HepG2 (cell line): ENCODE data around the gene DLL3. TPM values are rescaled to one million over a fixed set of nuclear protein-coding genes. Genes with fewer than 3 reads are reported as not detected.

Experiments
- ATAC-seq: fragments of 200-7000 bp; cut with Tn5 transposase; 3 replicates; pipeline ENCODE4 v1.9.1; 2020; ENCODE audit warnings: mild to moderate bottlenecking, moderate library complexity
- BruUV-seq: library from RNA; stranded (reverse); fragments of 400-500 nt; replicated peaks from 2 replicates; lab custom pipeline; 2021; lab: Mats Ljungman, UMichigan
- CTCF ChIA-PET: fragments of 300-600 bp; formaldehyde crosslinking; extraction: SDS; loops from one replicate; lab custom pipeline; 2021; ENCODE audit warnings: low total read pairs, inconsistent platforms, low intra/inter-chr PET ratio; lab: Yijun Ruan, JAX
- POLR2A ChIA-PET: fragments of 350-600 bp; sonication (Branson Sonifier 250); formaldehyde crosslinking; loops from one replicate; lab custom pipeline; 2020; ENCODE audit warnings: antibody characterized with exemption, inconsistent platforms; lab: Yijun Ruan, JAX
- DNase-seq: peaks from one replicate; pipeline ENCODE4 v3.0.0-alpha.2; 2015; ENCODE audit warnings: low spot score
- FAIRE-seq: peaks from 3 replicates; lab custom pipeline; 2011; peaks lifted over from hg19 to GRCh38; lab: Jason Lieb, UNC
- H2AFZ ChIP-seq: one replicate; pipeline ENCODE4 v1.6.1; 2011; ENCODE audit warnings: low read length, inconsistent platforms
- H3K27ac ChIP-seq: fragments of 300-600 bp; 3 replicates; pipeline ENCODE4 v1.8.0; 2011; ENCODE audit warnings: mixed run types, mild to moderate bottlenecking, mixed read lengths, low read length, inconsistent platforms; ENCODE audit not compliant: insufficient read depth; ENCODE audit errors: extremely low read length
- H3K27me3 ChIP-seq, 2 experiments: fragments of 200-600 bp in 1 of 2; 2 replicates in 1 of 2; 3 replicates in 1 of 2; pipeline versions ENCODE4 v1.6.0 to v1.8.0; 2011; ENCODE audit warnings: low read length in 2 of 2, mild to moderate bottlenecking in 2 of 2, moderate library complexity in 2 of 2, inconsistent platforms in 1 of 2; ENCODE audit not compliant: insufficient read depth in 2 of 2, control insufficient read depth in 1 of 2
- H3K36me3 ChIP-seq, 2 experiments: fragments of 200-600 bp in 1 of 2; replicated peaks in 1 of 2; 2 replicates in 1 of 2; 3 replicates in 1 of 2; pipeline versions ENCODE4 v1.5.1 to v1.8.0; 2011; ENCODE audit warnings: low read length in 2 of 2, inconsistent platforms in 1 of 2; ENCODE audit not compliant: insufficient read depth in 2 of 2, control insufficient read depth in 1 of 2
- H3K4me1 ChIP-seq: 2 replicates; pipeline ENCODE4 v1.5.1; 2012; ENCODE audit warnings: low read length, inconsistent platforms; ENCODE audit not compliant: insufficient read depth
- H3K4me2 ChIP-seq: 2 replicates; pipeline ENCODE4 v1.6.0; 2011; ENCODE audit warnings: low read depth, low read length, inconsistent platforms
- H3K4me3 ChIP-seq, 3 experiments: fragments of 200-600 bp in 1 of 3; sonication (generic), shearing (Covaris generic) in 1 of 3; replicated peaks in 1 of 3; 2 replicates each; pipeline ENCODE4 v1.5.1; 2011 to 2016; ENCODE audit warnings: low read length in 3 of 3, inconsistent platforms in 2 of 3, low read depth in 2 of 3, mild to moderate bottlenecking in 2 of 3, control low read depth in 1 of 3, mixed read lengths in 1 of 3; ENCODE audit not compliant: insufficient read depth in 1 of 3
- H3K79me2 ChIP-seq: one replicate; pipeline ENCODE4 v1.6.1; 2011; ENCODE audit warnings: low read length, inconsistent platforms; ENCODE audit not compliant: insufficient read depth
- H3K9ac ChIP-seq: 2 replicates; pipeline ENCODE4 v1.6.0; 2011; ENCODE audit warnings: mild to moderate bottlenecking, low read depth, low read length, inconsistent platforms; ENCODE audit not compliant: insufficient read depth
- H3K9me3 ChIP-seq: 2 replicates; pipeline ENCODE4 v1.5.1; 2012; ENCODE audit warnings: mild to moderate bottlenecking, low read length
- H4K20me1 ChIP-seq: 2 replicates; pipeline ENCODE4 v1.6.0; 2011; ENCODE audit warnings: inconsistent platforms, mild to moderate bottlenecking, low read length, moderate library complexity; ENCODE audit not compliant: insufficient read depth
- NFE2 ChIP-seq: sonication (generic); formaldehyde crosslinking; IDR thresholded peaks from 2 replicates; pipeline ENCODE4 v1.4.0; 2020; ENCODE audit warnings: missing genetic modification reagents
- RAD51 ChIP-seq: fragments of 450-650 bp; IDR thresholded peaks from 2 replicates; pipeline ENCODE4 v1.6.1; 2016; ENCODE audit warnings: borderline replicate concordance
- SKI ChIP-seq: fragments of 450-650 bp; IDR thresholded peaks from one replicate; pipeline ENCODE4 v1.6.1; 2018; ENCODE audit warnings: mild to moderate bottlenecking; ENCODE audit not compliant: partially characterized antibody
- SRSF1 ChIP-seq: fragments of 200-400 bp; formaldehyde crosslinking; optimal IDR thresholded peaks from 2 replicates; pipeline ENCODE3; 2017; ENCODE audit warnings: mild to moderate bottlenecking, low read depth, low read length, moderate library complexity
- ZNF564 ChIP-seq: sonication (generic); formaldehyde crosslinking; IDR thresholded peaks from 2 replicates; pipeline ENCODE4 v1.8.1; 2023; ENCODE audit warnings: mild to moderate bottlenecking, missing genetic modification reagents
- WGBS: methylation state at CpG from one replicate; pipeline ENCODE4 v1.1.6; 2017; ENCODE audit warnings: low lambda C conversion rate; 5-methylcytosine and 5-hydroxymethylcytosine counted together
- in situ Hi-C: cut with HindIII; loops from 2 replicates; pipeline ENCODE4 v1.10.0; 2017; ENCODE audit warnings: low pct_unique_long_range_greater_than_20kb; ENCODE audit not compliant: extremely low pct_ligation_motif_present
- intact Hi-C: fragments of 100-400 bp; cut with micrococcal nuclease; formaldehyde crosslinking; loops from one replicate; pipeline ENCODE4 v1.10.0; 2022; ENCODE audit not compliant: unreplicated experiment
- polyA plus RNA-seq, 8 experiments: library from polyadenylated mRNA; depleted of rRNA in 3 of 8; stranded (reverse) in 7 of 8; unstranded in 1 of 8; fragments of >200 nt; fragmentation: Illumina TruSeq in 4 of 8; extraction: Trizol in 4 of 8; gene quantifications; 2 replicates each; pipeline versions ENCODE4 v1.2.1 to v1.2.3, GENCODE V29; 2011 to 2016; ENCODE audit warnings: low read depth in 4 of 8, missing spikeins in 1 of 8, mixed read lengths in 1 of 8; ENCODE audit not compliant: insufficient read depth in 1 of 8
- total RNA-seq, 5 experiments: library from RNA; depleted of rRNA; stranded (reverse); fragments of >200 nt; fragmentation: Illumina TruSeq; extraction: Trizol; gene quantifications; 2 replicates each; pipeline ENCODE4 v1.2.3, GENCODE V29; 2016; ENCODE audit warnings: low read depth in 1 of 5
- TF ChIP-seq, protein P1 (sequence below): sonication (generic); formaldehyde crosslinking; conservative IDR thresholded peaks from 2 replicates; pipeline ENCODE4 v1.4.0; 2020; ENCODE audit warnings: missing genetic modification reagents

Gene DLL3
- total and polyA plus RNA-seq, 2 of the 13 experiments (the other 11 are each of a cell fraction or from before 2014, with no cell fraction given), result 0.35 to 0.55 TPM

DNA sequence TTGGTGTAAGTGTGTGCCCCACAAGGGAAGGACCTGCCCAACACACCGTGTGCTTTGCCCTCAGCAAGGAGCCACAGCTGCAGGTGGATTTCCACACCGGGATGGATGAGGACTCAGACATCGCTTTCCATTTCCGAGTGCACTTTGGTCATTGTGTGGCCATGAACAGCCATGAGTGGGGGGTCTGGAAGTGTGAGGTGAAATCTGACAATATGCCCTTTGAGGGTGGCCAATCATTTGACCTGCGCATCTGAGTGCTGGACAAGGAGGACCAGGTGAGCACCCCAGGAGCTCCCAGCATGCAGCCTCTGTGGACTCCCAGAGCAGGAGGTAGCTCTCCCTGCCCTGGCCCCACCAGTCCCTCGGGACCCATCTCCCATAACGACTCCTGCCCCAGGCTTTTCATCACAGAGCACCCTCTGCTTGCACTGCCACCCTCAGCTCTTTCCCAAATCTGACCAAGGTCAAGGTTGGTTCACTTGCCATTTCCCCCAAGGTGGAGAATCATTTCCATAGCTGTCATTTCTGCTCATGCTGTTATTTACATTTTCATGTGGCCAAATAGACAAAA lies 54.4 kb downstream of the DLL3 start (continued):
- TF ChIP-seq NFE2, result no peak
- TF ChIP-seq, all 625 proteins: peak for 0

DNA sequence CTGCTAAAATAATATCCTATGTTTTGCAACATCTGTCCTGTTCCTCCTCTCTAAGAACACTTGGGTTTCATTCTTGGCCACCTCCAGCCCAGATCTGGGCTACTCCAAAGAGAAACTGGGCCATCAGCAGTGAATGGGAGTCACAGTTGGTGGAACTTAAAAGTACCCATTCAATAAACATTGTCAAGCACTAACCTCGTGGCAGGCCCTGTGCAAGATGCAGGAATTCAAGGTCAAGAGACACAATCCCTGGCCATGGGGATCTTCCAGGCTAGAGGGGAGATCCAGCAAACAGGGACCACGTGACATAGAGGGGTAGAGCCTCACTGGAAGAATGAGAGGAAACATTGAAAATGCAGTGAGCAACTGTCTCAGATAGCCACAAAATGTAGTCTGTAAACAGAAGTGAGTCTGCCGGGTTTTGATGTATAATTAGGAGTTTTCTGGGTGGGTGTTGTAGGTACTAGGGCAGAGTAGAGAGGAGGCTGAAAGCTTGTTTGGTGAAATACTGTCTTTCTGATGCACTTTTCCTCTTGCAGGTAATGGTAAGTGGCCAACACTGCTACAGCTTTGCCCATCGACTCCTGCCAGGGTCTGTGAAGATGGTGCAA lies 56.1 kb downstream of the DLL3 start:
- TF ChIP-seq RAD51 (peak; percentile 42; the same call in 1 of the 2 replicates), SKI (no peak)
- in situ Hi-C loops (loop anchor here (5.0 kb wide), 1 partner anchor 117 kb away; no protein-coding TSS in a partner anchor), intact Hi-C loops (no loop called here)
- FAIRE-seq (no peak), DNase-seq (no peak), ATAC-seq (no peak)
- Histone ChIP-seq H3K27ac (no peak overlapping the region), H2AFZ (no peak overlapping the region), H3K36me3 (no peaks in the 10 kb centered on the region), H4K20me1 (no peaks in the 10 kb centered on the region), H3K79me2 (no peaks in the 10 kb centered on the region), H3K4me3 (no peak overlapping the region), H3K4me1 (peaks cover 26% of the 10 kb centered on the region), H3K4me2 (no peak overlapping the region), H3K9ac (no peak overlapping the region), H3K9me3 (no peaks in the 10 kb centered on the region), H3K27me3 (no peaks in the 10 kb centered on the region; a peak in 1 of 5 replicates)
- no TSS peak for BruUV-seq
- ChIA-PET POLR2A (no interaction called here), CTCF (no interaction called here)
- WGBS, result 0% methylated on average over 4 of the region's 4 CpGs

DNA sequence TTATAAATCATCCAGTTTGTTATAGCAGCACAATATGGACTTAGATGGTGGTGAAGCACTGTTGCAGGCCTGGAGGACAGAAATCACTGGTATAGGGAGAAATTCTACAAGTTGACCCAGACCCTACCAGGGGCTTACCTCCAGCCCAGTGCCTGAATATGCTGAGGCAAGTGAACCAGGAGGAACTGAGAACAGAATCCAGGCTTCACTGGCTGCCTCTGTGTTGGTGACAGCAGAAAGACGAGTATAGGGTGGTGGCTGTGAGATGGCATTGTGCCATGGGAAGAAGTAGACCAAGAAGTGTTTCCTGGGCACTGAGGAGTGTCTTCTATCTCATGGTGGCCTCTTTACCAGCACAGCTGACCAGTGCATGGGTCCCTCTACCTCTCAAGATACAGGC lies 57.1 kb downstream of the DLL3 start:
- no peak overlapping the region for H2AFZ ChIP-seq
- CTCF ChIA-PET, result no interaction called here
- H3K27ac ChIP-seq, result no peak overlapping the region
- ATAC-seq (no peak), FAIRE-seq (no peak), DNase-seq (no peak)
- no peaks in the 10 kb centered on the region for H4K20me1 ChIP-seq
- H3K36me3 ChIP-seq, result no peaks in the 10 kb centered on the region
- peaks cover 26% of the 10 kb centered on the region for H3K4me1 ChIP-seq
- H3K9me3 ChIP-seq, result no peaks in the 10 kb centered on the region
- TF ChIP-seq, protein P1, sequence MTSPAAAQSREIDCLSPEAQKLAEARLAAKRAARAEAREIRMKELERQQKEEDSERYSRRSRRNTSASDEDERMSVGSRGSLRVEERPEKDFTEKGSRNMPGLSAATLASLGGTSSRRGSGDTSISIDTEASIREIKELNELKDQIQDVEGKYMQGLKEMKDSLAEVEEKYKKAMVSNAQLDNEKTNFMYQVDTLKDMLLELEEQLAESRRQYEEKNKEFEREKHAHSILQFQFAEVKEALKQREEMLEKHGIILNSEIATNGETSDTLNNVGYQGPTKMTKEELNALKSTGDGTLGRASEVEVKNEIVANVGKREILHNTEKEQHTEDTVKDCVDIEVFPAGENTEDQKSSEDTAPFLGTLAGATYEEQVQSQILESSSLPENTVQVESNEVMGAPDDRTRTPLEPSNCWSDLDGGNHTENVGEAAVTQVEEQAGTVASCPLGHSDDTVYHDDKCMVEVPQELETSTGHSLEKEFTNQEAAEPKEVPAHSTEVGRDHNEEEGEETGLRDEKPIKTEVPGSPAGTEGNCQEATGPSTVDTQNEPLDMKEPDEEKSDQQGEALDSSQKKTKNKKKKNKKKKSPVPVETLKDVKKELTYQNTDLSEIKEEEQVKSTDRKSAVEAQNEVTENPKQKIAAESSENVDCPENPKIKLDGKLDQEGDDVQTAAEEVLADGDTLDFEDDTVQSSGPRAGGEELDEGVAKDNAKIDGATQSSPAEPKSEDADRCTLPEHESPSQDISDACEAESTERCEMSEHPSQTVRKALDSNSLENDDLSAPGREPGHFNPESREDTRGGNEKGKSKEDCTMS (CRISPR knock-in tag), result no peak
- TF ChIP-seq SRSF1, result no peak
- no peak for TF ChIP-seq ZNF564 (CRISPR knock-in tag)
- TF ChIP-seq, all 625 proteins: peak for 0
- WGBS, result 14% methylated on average over 1 of the region's 1 CpG
- intact Hi-C loops (no loop called here), in situ Hi-C loops (no loop called here)
- Histone ChIP-seq H3K4me3 (no peak overlapping the region), H3K79me2 (no peaks in the 10 kb centered on the region), H3K9ac (no peak overlapping the region), H3K27me3 (no peaks in the 10 kb centered on the region; a peak in 1 of 5 replicates), H3K4me2 (no peak overlapping the region)
- no TSS peak for BruUV-seq
- POLR2A ChIA-PET, result no interaction called here
